Gastroesophageal sphincter (tissue), 3 donors: ENCODE data around the gene RTBDN.

Source experiments
- POLR2A ChIP-seq, 2 donors: fragments of 450-650 bp; IDR thresholded peaks; one replicate each; pipeline ENCODE4 v1.6.1; 2017; ENCODE audit warnings: antibody characterized with exemption in 2 of 2, mild to moderate bottlenecking in 2 of 2, moderate library complexity in 1 of 2
- TF ChIP-seq, protein P1 (sequence below), 4 experiments: fragments of 200-600 bp in 2 of 4; fragments of 450-650 bp in 2 of 4; sonication (generic) in 1 of 4; IDR thresholded peaks; one replicate each; pipeline ENCODE4 v1.5.1; 2017 to 2019; ENCODE audit warnings: antibody characterized with exemption in 4 of 4, mild to moderate bottlenecking in 2 of 4, moderate library complexity in 2 of 4

DNA sequence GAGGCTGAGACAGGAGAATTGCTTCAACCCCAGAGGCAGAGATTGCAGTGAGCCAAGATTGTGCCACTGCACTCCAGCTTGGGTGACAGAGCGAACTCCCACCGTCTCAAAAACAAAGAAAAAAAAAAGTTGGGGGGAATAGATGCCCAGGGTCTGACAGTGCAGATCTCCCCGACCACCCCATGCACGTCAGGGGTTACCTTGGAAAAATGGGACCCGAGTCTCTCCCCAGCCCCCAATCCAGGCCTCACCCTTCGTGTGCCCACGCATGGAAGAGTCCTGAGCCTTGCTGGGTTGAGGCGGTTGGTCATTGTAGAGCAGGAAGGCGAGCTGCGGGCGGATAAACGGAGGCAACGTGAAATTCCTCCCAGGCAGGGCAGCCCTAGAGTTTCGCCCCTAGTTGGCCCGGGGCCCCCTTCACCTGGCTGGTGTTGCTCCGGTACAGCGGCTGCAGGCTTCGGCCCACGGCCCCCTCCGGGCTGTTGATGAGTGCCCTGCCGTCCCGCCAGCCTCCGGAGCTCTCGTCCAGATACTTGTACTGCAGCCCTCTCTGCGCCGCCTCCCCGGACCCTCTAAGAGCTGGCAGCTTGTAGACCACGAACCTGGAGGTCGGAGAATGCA is 46.3 kb upstream of the RTBDN start:
- TF ChIP-seq, protein P1, sequence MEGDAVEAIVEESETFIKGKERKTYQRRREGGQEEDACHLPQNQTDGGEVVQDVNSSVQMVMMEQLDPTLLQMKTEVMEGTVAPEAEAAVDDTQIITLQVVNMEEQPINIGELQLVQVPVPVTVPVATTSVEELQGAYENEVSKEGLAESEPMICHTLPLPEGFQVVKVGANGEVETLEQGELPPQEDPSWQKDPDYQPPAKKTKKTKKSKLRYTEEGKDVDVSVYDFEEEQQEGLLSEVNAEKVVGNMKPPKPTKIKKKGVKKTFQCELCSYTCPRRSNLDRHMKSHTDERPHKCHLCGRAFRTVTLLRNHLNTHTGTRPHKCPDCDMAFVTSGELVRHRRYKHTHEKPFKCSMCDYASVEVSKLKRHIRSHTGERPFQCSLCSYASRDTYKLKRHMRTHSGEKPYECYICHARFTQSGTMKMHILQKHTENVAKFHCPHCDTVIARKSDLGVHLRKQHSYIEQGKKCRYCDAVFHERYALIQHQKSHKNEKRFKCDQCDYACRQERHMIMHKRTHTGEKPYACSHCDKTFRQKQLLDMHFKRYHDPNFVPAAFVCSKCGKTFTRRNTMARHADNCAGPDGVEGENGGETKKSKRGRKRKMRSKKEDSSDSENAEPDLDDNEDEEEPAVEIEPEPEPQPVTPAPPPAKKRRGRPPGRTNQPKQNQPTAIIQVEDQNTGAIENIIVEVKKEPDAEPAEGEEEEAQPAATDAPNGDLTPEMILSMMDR (IDR thresholded peaks at IDR 0.05) = no peak
- TF ChIP-seq POLR2A (IDR thresholded peaks at IDR 0.05) = no peak
